ENCODE measurements around the gene PRLHR.
A peak's percentile ranks its signal among the peaks of the same experiment; 100 is the strongest.

PRLHR gene

DNA sequence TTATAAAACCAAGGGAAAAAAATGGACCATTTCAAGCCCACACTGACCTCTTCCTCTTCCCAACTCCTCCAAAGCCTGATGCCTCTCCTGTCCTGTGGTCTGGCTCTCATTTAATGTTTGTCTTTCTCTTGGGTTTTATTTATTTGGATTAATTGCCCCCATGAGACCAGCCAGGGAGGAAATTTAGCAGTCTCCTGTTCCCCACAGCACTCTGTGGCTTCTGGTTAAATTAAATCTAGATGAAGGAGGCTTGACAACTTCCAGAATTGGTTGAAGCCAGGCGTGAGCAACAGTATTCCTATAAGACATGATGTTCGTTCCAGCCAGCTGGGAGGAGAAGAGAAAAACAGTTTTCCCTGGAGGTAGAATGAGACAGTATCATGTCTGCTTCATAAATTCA lies 15.1 kb upstream of the PRLHR start:
- no peak for TF ChIP-seq CTCF (IDR thresholded peaks at IDR 0.05; ENCODE audit: low read depth, low read length)
- Histone ChIP-seq H3K36me3 (no peaks in the 10 kb centered on the region), H3K9me3 (no peaks in the 10 kb centered on the region), H3K27me3 (no peaks in the 10 kb centered on the region), H3K4me1 (peaks cover 22% of the 10 kb centered on the region), H3K4me3 (ENCODE audit: low read depth, low read length) (no peak overlapping the region)
- peak; percentile 68 for DNase-seq

DNA sequence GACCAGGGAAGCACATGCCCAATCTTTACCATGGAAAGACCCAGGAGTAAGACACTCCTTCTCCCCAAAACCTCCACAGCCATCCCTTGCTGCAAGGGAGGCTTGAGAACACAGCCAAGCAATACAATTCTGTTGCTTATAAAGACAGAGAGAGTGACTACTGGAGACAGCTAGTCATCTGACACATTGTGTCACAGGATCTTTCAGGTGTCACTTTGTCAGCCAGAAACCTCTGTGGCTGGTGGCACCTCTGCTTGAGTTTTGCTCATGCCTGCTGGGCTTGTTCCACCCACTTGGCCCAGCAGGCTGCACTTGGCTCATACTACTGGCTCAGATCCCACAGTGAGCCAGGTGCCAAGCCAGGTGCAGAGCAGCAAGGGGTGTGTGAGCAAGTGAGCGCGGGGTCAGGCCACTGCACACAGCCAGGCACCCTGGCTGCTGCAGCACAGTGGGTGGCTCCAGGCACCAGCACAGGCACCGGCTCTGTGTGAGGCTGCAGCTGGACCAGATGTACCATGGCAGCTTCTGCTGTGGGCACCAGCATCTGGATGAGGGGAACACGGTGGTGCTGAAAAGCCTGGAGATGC lies 12.4 kb upstream of the PRLHR start:
- Histone ChIP-seq H3K36me3 (no peaks in the 10 kb centered on the region; the same call in 1 of the 2 replicates), H3K9me3 (no peaks in the 10 kb centered on the region), H3K27me3 (no peaks in the 10 kb centered on the region), H3K4me3 (ENCODE audit: low read depth, low read length) (no peak overlapping the region), H3K4me1 (peaks cover 38% of the 10 kb centered on the region)
- TF ChIP-seq CTCF (IDR thresholded peaks at IDR 0.05; ENCODE audit: low read depth, low read length) = no peak
- DNase-seq = no peak

DNA sequence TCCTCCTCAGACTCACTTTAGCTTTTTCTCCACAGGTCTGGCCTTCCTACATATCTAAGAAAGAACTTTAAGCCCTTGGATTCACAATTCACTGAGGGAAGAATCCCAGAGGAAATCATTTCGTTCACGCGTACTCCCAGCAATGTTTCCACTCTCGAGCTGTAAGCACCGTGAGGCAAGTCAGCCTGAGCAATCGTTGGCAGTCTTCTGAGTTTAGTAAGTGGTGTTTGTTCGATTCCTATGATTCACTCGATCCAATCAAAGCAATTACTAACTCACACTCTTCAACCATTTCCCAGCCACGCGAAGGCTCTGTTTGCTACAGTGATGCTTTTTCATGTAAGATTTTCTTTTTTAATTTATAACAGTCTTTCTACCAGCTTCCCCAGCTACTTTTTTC lies 10.2 kb upstream of the PRLHR start:
- DNase-seq = no peak
- Histone ChIP-seq H3K4me3 (ENCODE audit: low read depth, low read length) (no peak overlapping the region), H3K36me3 (no peaks in the 10 kb centered on the region; the same call in 1 of the 2 replicates), H3K4me1 (peaks cover 37% of the 10 kb centered on the region), H3K9me3 (no peaks in the 10 kb centered on the region), H3K27me3 (no peaks in the 10 kb centered on the region)
- TF ChIP-seq CTCF (IDR thresholded peaks at IDR 0.05; ENCODE audit: low read depth, low read length) = no peak

GRCh38 chr10:118596426-118597124 lies 1.1 kb upstream of the PRLHR start:
- Histone ChIP-seq H3K27me3 (no peaks in the 10 kb centered on the region), H3K4me1 (peaks cover 8% of the 10 kb centered on the region), H3K4me3 (ENCODE audit: low read depth, low read length) (peak overlapping the region; percentile 80), H3K9me3 (no peaks in the 10 kb centered on the region; the same call in 1 of the 2 replicates), H3K36me3 (no peaks in the 10 kb centered on the region)
- TF ChIP-seq CTCF (IDR thresholded peaks at IDR 0.05; ENCODE audit: low read depth, low read length) = no peak
- DNase-seq = peak; percentile 27

- no peaks in the 10 kb centered on the region for H3K36me3 ChIP-seq
- H3K4me3 ChIP-seq (ENCODE audit: low read depth, low read length) = peak overlapping the region; percentile 80
- H3K4me1 ChIP-seq = peaks cover 12% of the 10 kb centered on the region
- no peaks in the 10 kb centered on the region; the same call in 1 of the 2 replicates for H3K9me3 ChIP-seq
- DNase-seq = no peak
- TF ChIP-seq CTCF (IDR thresholded peaks at IDR 0.05; ENCODE audit: low read depth, low read length) = no peak
- H3K27me3 ChIP-seq = no peaks in the 10 kb centered on the region
Measured at GRCh38 chr10:118595064-118595420, 406 bp downstream of the PRLHR start.

GRCh38 chr10:118594392-118595063 lies 920 bp downstream of the PRLHR start:
- H3K4me3 ChIP-seq (ENCODE audit: low read depth, low read length) = no peak overlapping the region
- H3K4me1 ChIP-seq = peaks cover 15% of the 10 kb centered on the region
- H3K9me3 ChIP-seq = no peaks in the 10 kb centered on the region; the same call in 1 of the 2 replicates
- peak; percentile 28 for TF ChIP-seq CTCF (IDR thresholded peaks at IDR 0.05; ENCODE audit: low read depth, low read length)
- DNase-seq = peak; percentile 34
- no peaks in the 10 kb centered on the region for H3K27me3 ChIP-seq
- H3K36me3 ChIP-seq = no peaks in the 10 kb centered on the region

Data from BE2C (cell line).